Activated naive CD4-positive, alpha-beta T cell treated with anti-CD3 and anti-CD28 coated beads, Interleukin-2, amount 50 U/mL, for 16 hours (primary cell): ENCODE measurements around the gene LYPLAL1.
"Not testable (repeated sequence)": the region's sequence is repeated elsewhere in the genome, so short reads cannot be mapped to it uniquely, and the experiment has no call there.

ENCODE experiments used
- DNase-seq: peaks from one replicate; pipeline ENCODE4 v3.0.0-alpha.2; 2020

Gene LYPLAL1

GRCh38 chr1:219220945-219221344 lies 47.3 kb downstream of the LYPLAL1 start:
- DNase-seq: no peak

DNA sequence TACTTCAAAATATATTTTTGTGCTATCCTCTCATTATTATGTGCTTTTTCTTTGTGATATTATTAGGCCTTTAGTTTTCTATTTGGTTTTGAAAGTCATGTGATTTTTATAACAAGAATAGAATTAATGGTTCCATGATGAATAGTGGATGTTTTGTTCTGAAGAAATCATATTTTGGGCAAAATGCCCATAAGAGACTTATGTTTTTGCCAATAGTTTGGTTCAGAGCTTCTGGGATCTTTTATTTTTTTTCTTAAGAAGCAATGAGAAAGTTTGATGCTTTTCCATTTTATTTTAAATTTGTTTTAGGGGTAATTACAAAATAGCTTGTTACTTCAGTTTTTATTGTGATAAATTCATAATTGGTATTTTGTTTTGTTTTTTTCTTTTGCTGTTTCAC lies 49.8 kb downstream of the LYPLAL1 start:
- no peak for DNase-seq

- DNase-seq: no peak
Measured at GRCh38 chr1:219226196-219226595, 52.5 kb downstream of the LYPLAL1 start.

- no peak for DNase-seq
Measured at GRCh38 chr1:219227360-219228057, 53.8 kb downstream of the LYPLAL1 start.

- no peak for DNase-seq
Measured at GRCh38 chr1:219228058-219228419, 54.4 kb downstream of the LYPLAL1 start.

DNA sequence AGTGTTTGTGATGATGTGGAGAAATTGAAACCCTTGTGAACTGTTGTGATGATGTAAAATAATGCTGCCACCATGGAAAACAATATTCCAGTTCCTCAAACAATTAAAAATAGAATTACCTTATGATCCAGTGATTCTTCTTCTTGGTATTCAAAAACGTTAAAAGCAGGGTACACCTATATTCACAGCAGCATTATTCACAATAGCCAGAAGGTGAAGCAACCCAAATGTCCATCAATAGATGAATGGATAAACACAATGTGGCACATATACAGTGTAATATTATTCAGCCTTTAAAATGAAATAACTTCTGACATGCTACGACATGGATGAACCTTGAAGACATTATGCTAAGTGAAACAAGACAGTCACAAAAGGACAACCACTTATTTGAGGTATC lies 59.2 kb downstream of the LYPLAL1 start:
- DNase-seq: no peak

DNA sequence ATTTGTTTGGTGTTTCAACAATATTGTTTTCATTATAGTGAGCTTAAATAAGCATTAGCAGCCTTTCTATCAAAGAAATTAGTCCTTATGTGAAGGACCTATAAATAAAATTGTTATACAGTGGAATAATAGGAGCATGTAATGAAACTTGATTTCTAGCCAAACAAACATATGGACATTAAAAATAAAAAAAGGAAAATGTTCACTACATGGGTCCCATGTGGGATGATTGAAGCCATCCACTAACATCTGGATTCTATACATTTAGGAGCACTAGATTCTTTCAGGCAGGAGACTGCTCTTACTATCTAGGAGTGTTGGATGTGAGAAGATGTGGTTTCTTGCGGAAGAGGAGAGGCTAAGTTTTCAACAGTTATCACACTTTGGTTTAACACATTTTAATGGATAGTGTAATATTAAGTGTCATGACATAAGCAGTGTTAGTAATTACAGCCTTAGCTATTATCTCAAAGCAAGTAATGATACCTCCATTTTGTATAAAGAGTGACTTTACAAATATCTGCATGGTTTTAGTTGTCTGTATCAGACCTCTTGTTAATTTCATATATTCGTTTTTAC lies 62.3 kb downstream of the LYPLAL1 start:
- no peak for DNase-seq

DNA sequence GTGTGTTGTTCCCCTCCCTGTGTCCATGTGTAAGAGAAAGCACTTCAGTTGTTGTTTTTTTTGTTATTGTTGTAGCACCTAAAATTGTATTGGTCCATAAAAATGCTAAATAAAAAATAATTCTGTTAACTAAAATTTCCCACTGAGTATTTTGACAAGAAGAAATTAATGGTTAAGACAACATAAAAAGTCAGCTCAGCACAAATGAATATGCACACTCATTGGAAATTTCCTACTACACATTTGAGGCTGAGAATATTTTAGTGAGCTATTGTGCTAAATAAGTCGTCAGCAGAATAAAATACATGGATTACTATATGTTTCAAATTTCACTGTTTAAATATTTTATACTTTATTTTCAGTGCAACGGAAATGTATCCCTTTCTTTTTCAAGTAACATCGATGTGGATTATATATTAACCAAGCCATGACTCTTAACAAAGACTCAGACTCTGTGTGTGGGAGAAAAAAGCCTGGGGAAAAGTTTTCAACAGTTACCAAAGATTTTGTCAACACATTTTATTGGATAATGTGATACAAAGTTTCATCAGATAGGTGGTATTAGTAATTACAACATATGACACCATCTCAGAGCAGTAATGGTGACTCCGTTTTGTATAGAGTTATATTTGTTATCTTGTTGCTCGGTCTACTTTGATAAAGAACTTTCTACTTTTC lies 63.4 kb downstream of the LYPLAL1 start:
- DNase-seq: no peak

- no peak for DNase-seq
Measured at GRCh38 chr1:219239518-219239917, 65.8 kb downstream of the LYPLAL1 start.

GRCh38 chr1:219244864-219245263 lies 71.2 kb downstream of the LYPLAL1 start:
- no peak for DNase-seq

- no peak for DNase-seq
Measured at GRCh38 chr1:219247441-219247840, 73.8 kb downstream of the LYPLAL1 start.

GRCh38 chr1:219250468-219250867 lies 76.8 kb downstream of the LYPLAL1 start:
- DNase-seq: not testable (repeated sequence)

GRCh38 chr1:219257751-219258150 lies 84.1 kb downstream of the LYPLAL1 start:
- no peak for DNase-seq

- DNase-seq: no peak
Measured at GRCh38 chr1:219261454-219261853, 87.8 kb downstream of the LYPLAL1 start.
